HepG2 (cell line): ENCODE data around the gene RHOT2. TPM values are rescaled to one million over a fixed set of nuclear protein-coding genes. Genes with fewer than 3 reads are reported as not detected.

ENCODE experiments used
- AFF4 ChIP-seq: sonication (generic); formaldehyde crosslinking; IDR thresholded peaks from 2 replicates; pipeline ENCODE4 v1.4.0; 2020; ENCODE audit warnings: missing genetic modification reagents
- ARNT ChIP-seq: fragments of 450-650 bp; IDR thresholded peaks from 2 replicates; pipeline ENCODE4 v1.6.1; 2017
- BCL6 ChIP-seq: IDR thresholded peaks from 2 replicates; pipeline ENCODE4 v1.6.1; 2016; ENCODE audit warnings: missing genetic modification reagents, missing compliant biosample characterization
- BRD4 ChIP-seq: sonication (generic); formaldehyde crosslinking; IDR thresholded peaks from 2 replicates; pipeline ENCODE4 v1.4.0; 2020; ENCODE audit warnings: missing genetic modification reagents
- CEBPG ChIP-seq: IDR thresholded peaks from 2 replicates; pipeline ENCODE4 v1.6.1; 2016
- CREB3 ChIP-seq: sonication (generic); formaldehyde crosslinking; IDR thresholded peaks from 2 replicates; pipeline ENCODE4 v1.5.0; 2020; ENCODE audit warnings: missing genetic modification reagents
- DBP ChIP-seq: sonication (generic); formaldehyde crosslinking; IDR thresholded peaks from 2 replicates; pipeline ENCODE4 v1.4.0; 2020; ENCODE audit warnings: missing genetic modification reagents; ENCODE audit errors: not compliant biosample characterization
- HDAC2 ChIP-seq: sonication (generic); formaldehyde crosslinking; IDR thresholded peaks from 2 replicates; pipeline ENCODE4 v1.4.0; 2020; ENCODE audit warnings: missing genetic modification reagents
- HMG20B ChIP-seq: conservative IDR thresholded peaks from 2 replicates; pipeline ENCODE4 v1.6.1; 2016; ENCODE audit warnings: missing genetic modification reagents, missing compliant biosample characterization
- MED1 ChIP-seq: sonication (generic); formaldehyde crosslinking; IDR thresholded peaks from 2 replicates; pipeline ENCODE4 v1.4.0; 2020; ENCODE audit warnings: missing genetic modification reagents
- MYPOP ChIP-seq: sonication (generic); formaldehyde crosslinking; IDR thresholded peaks from 2 replicates; pipeline ENCODE4 v1.8.1; 2023; ENCODE audit warnings: mild to moderate bottlenecking, moderate library complexity, missing genetic modification reagents
- NFE2L2 ChIP-seq: fragments of 150-350 bp; IDR thresholded peaks from 2 replicates; pipeline ENCODE4 v1.6.1; 2014; ENCODE audit warnings: low read length
- PHF8 ChIP-seq: sonication (generic); formaldehyde crosslinking; IDR thresholded peaks from 2 replicates; pipeline ENCODE4 v1.5.0; 2020; ENCODE audit warnings: missing genetic modification reagents
- PRDM4 ChIP-seq: sonication (generic); formaldehyde crosslinking; IDR thresholded peaks from 2 replicates; pipeline ENCODE4 v1.9.0; 2021; ENCODE audit warnings: missing genetic modification reagents, borderline replicate concordance
- RELA ChIP-seq: sonication (generic); formaldehyde crosslinking; IDR thresholded peaks from 2 replicates; pipeline ENCODE4 v1.4.0; 2020; ENCODE audit warnings: missing genetic modification reagents
- RFX1 ChIP-seq: fragments of 450-650 bp; IDR thresholded peaks from 2 replicates; pipeline ENCODE4 v1.6.1; 2017
- RORA ChIP-seq: sonication (generic); formaldehyde crosslinking; IDR thresholded peaks from 2 replicates; pipeline ENCODE4 v1.5.0; 2020; ENCODE audit warnings: mild to moderate bottlenecking, missing genetic modification reagents, moderate library complexity
- ZIK1 ChIP-seq: sonication (generic); formaldehyde crosslinking; IDR thresholded peaks from 2 replicates; pipeline ENCODE4 v1.5.0; 2020; ENCODE audit warnings: mild to moderate bottlenecking, low read depth, missing genetic modification reagents, borderline replicate concordance
- ZNF44 ChIP-seq: sonication (generic); formaldehyde crosslinking; IDR thresholded peaks from 2 replicates; pipeline ENCODE4 v1.5.1; 2020; ENCODE audit warnings: mild to moderate bottlenecking, missing genetic modification reagents
- ZNF556 ChIP-seq: sonication (generic); formaldehyde crosslinking; IDR thresholded peaks from 2 replicates; pipeline ENCODE4 v1.4.0; 2020; ENCODE audit warnings: mild to moderate bottlenecking, missing genetic modification reagents, borderline replicate concordance
- ZNF879 ChIP-seq: sonication (generic); formaldehyde crosslinking; IDR thresholded peaks from 2 replicates; pipeline ENCODE4 v1.8.1; 2023; ENCODE audit warnings: missing genetic modification reagents
- ZNF891 ChIP-seq: sonication (generic); formaldehyde crosslinking; IDR thresholded peaks from 2 replicates; pipeline ENCODE4 v1.5.0; 2020; ENCODE audit warnings: mild to moderate bottlenecking, missing genetic modification reagents
- polyA plus RNA-seq, 8 experiments: library from polyadenylated mRNA; depleted of rRNA in 3 of 8; stranded (reverse) in 7 of 8; unstranded in 1 of 8; fragments of >200 nt; fragmentation: Illumina TruSeq in 4 of 8; extraction: Trizol in 4 of 8; gene quantifications; 2 replicates each; pipeline versions ENCODE4 v1.2.1 to v1.2.3, GENCODE V29; 2011 to 2016; ENCODE audit warnings: low read depth in 4 of 8, missing spikeins in 1 of 8, mixed read lengths in 1 of 8; ENCODE audit not compliant: insufficient read depth in 1 of 8
- total RNA-seq, 5 experiments: library from RNA; depleted of rRNA; stranded (reverse); fragments of >200 nt; fragmentation: Illumina TruSeq; extraction: Trizol; gene quantifications; 2 replicates each; pipeline ENCODE4 v1.2.3, GENCODE V29; 2016; ENCODE audit warnings: low read depth in 1 of 5

RHOT2 gene
- total and polyA plus RNA-seq, 2 of the 13 experiments (the other 11 are each of a cell fraction or from before 2014, with no cell fraction given) = 63.6 to 76.9 TPM

GRCh38 chr16:714558-715476 lies 46.9 kb downstream of the RHOT2 start, which contains the start of gene METRN (continued):
- TF ChIP-seq HDAC2 (CRISPR knock-in tag) (no peak), RFX1 (no peak), PHF8 (peak; percentile 42; the same call in 1 of the 2 replicates), ZNF879 (no peak), ZIK1 (no peak), ZNF556 (CRISPR knock-in tag) (no peak), BRD4 (CRISPR knock-in tag) (no peak), NFE2L2 (no peak), ZNF891 (no peak; the same call in 1 of the 2 replicates), ARNT (no peak), CREB3 (CRISPR knock-in tag) (no peak), MYPOP (CRISPR knock-in tag) (peak; percentile 48; the same call in 1 of the 2 replicates), RELA (CRISPR knock-in tag) (no peak), BCL6 (CRISPR knock-in tag) (peak; percentile 27; the same call in 1 of the 2 replicates), RORA (CRISPR knock-in tag) (no peak), CEBPG (CRISPR knock-in tag) (no peak), ZNF44 (no peak), DBP (no peak), MED1 (CRISPR knock-in tag) (no peak), AFF4 (CRISPR knock-in tag) (no peak), PRDM4 (CRISPR knock-in tag) (no peak), HMG20B (CRISPR knock-in tag) (no peak)
